NB4 (cell line): ENCODE measurements around the gene PRR7.
A peak's percentile ranks its signal among the peaks of the same experiment; 100 is the strongest.

Source experiments
- DNase-seq: peaks from one replicate; pipeline ENCODE4 v3.0.0; 2010; ENCODE audit warnings: low read depth
- H3K4me3 ChIP-seq: one replicate; pipeline ENCODE4 v1.5.1; 2011; ENCODE audit warnings: mild to moderate bottlenecking, low read depth, low read length, moderate library complexity
- CTCF ChIP-seq: IDR thresholded peaks from one replicate; pipeline ENCODE4 v1.5.1; 2012; ENCODE audit warnings: low read depth, low read length
- MAX ChIP-seq: IDR thresholded peaks from 2 replicates; pipeline ENCODE4 v1.6.1; 2011; ENCODE audit warnings: low read depth, low read length
- MYC ChIP-seq: IDR thresholded peaks from 2 replicates; pipeline ENCODE4 v1.6.1; 2011; ENCODE audit warnings: low read depth, low read length
- POLR2A ChIP-seq: IDR thresholded peaks from 2 replicates; pipeline ENCODE4 v1.6.1; 2011; ENCODE audit warnings: mild to moderate bottlenecking; ENCODE audit not compliant: insufficient read length; ENCODE audit errors: extremely low read depth

Gene PRR7

GRCh38 chr5:177431317-177432142 is 15.1 kb upstream of the PRR7 start:
- H3K4me3 ChIP-seq, result no peak overlapping the region
- DNase-seq, result peak; percentile 31
- TF ChIP-seq POLR2A (no peak), CTCF (no peak), MAX (peak; percentile 78), MYC (peak; percentile 41; the same call in 1 of the 2 replicates)

GRCh38 chr5:177432143-177432838 is 14.3 kb upstream of the PRR7 start:
- TF ChIP-seq MYC (no peak), POLR2A (no peak)
- H3K4me3 ChIP-seq, result no peak overlapping the region
- DNase-seq, result no peak

GRCh38 chr5:177432839-177433657 is 13.6 kb upstream of the PRR7 start:
- DNase-seq, result peak; percentile 1
- TF ChIP-seq POLR2A (no peak), MYC (no peak), CTCF (no peak), MAX (no peak)
- H3K4me3 ChIP-seq, result no peak overlapping the region

GRCh38 chr5:177433658-177434217 is 12.9 kb upstream of the PRR7 start:
- H3K4me3 ChIP-seq, result no peak overlapping the region
- TF ChIP-seq MAX (no peak), CTCF (no peak), MYC (no peak), POLR2A (no peak)
- DNase-seq, result peak; percentile 1

GRCh38 chr5:177434437-177434836 is 12.2 kb upstream of the PRR7 start:
- no peak overlapping the region for H3K4me3 ChIP-seq
- peak; percentile 1 for DNase-seq
- no peak for TF ChIP-seq MYC
- no peak for TF ChIP-seq MAX
- TF ChIP-seq CTCF, result no peak
- no peak for TF ChIP-seq POLR2A
